Lower leg skin (tissue), 3 donors: ENCODE results near the gene OGDH.

Experiments used
- POLR2A ChIP-seq, 2 donors: fragments of 450-650 bp; IDR thresholded peaks; one replicate each; pipeline ENCODE4 v1.6.1; 2016 to 2017; ENCODE audit warnings: antibody characterized with exemption in 2 of 2, mild to moderate bottlenecking in 1 of 2, moderate library complexity in 1 of 2
- TF ChIP-seq, protein P1 (sequence below), 3 donors: fragments of 450-650 bp; IDR thresholded peaks; one replicate each; pipeline ENCODE4 v1.5.1; 2016; ENCODE audit warnings: antibody characterized with exemption in 3 of 3, mild to moderate bottlenecking in 3 of 3, moderate library complexity in 2 of 3

DNA sequence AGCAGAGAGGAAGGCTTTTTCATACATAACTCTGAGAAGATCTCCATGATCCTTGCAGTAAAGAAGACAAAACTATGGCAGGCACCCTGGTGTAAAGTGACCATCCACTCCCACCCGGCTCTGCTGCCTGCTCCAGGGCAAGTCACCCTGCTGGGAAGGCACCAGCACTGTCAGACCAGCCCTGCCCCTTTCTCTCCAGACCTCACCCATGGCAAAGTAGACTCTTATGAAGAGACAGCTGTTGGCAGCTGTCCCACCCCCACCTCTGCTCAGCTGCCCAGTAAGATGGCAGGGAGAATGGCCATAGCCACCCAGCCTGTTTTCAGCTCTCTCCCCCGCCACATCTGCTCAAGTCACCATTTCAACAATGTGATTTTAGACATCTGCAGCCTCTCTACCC is 133.6 kb downstream of the OGDH start:
- TF ChIP-seq, protein P1, sequence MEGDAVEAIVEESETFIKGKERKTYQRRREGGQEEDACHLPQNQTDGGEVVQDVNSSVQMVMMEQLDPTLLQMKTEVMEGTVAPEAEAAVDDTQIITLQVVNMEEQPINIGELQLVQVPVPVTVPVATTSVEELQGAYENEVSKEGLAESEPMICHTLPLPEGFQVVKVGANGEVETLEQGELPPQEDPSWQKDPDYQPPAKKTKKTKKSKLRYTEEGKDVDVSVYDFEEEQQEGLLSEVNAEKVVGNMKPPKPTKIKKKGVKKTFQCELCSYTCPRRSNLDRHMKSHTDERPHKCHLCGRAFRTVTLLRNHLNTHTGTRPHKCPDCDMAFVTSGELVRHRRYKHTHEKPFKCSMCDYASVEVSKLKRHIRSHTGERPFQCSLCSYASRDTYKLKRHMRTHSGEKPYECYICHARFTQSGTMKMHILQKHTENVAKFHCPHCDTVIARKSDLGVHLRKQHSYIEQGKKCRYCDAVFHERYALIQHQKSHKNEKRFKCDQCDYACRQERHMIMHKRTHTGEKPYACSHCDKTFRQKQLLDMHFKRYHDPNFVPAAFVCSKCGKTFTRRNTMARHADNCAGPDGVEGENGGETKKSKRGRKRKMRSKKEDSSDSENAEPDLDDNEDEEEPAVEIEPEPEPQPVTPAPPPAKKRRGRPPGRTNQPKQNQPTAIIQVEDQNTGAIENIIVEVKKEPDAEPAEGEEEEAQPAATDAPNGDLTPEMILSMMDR (IDR thresholded peaks at IDR 0.05) = no peak
- no peak for TF ChIP-seq POLR2A (IDR thresholded peaks at IDR 0.05)
